SU-DHL-6 (cell line): ENCODE data around the gene XRCC4.

Experiments
- H2AFZ ChIP-seq: fragments of 200-600 bp; sonication (generic); 2 replicates; pipeline ENCODE4 v1.6.1; 2014; ENCODE audit warnings: low read depth, mild to moderate bottlenecking, moderate library complexity, mixed read lengths, antibody characterized with exemption, low read length; ENCODE audit not compliant: severe bottlenecking
- H3F3A ChIP-seq: fragments of 200-600 bp; shearing (Covaris generic); 2 replicates; pipeline ENCODE4 v1.6.0; 2016; ENCODE audit warnings: antibody characterized with exemption, mild to moderate bottlenecking; ENCODE audit not compliant: insufficient read depth
- H3K27ac ChIP-seq: fragments of 200-600 bp; sonication (generic); 2 replicates; pipeline ENCODE4 v1.5.1; 2016; ENCODE audit warnings: low read depth, mild to moderate bottlenecking, low read length, moderate library complexity, mixed read lengths
- H3K27me3 ChIP-seq: fragments of 200-600 bp; sonication (generic), shearing (Covaris generic); 2 replicates; pipeline ENCODE4 v1.6.0; 2014; ENCODE audit warnings: mild to moderate bottlenecking, low read length
- H3K36me3 ChIP-seq: fragments of 200-600 bp; sonication (generic); 2 replicates; pipeline ENCODE4 v1.6.1; 2014; ENCODE audit warnings: mild to moderate bottlenecking, low read length, mixed read lengths
- H3K4me2 ChIP-seq: fragments of 300-600, 200-600 bp; shearing (Covaris generic), sonication (generic); 2 replicates; pipeline ENCODE4 v1.6.0; 2014; ENCODE audit warnings: low read length, low read depth, mild to moderate bottlenecking; ENCODE audit not compliant: poor library complexity, severe bottlenecking
- H3K4me3 ChIP-seq: fragments of 200-600 bp; sonication (generic); 2 replicates; pipeline ENCODE4 v1.5.1; 2014; ENCODE audit warnings: antibody characterized with exemption, low read length, mild to moderate bottlenecking, mixed read lengths; ENCODE audit not compliant: insufficient read depth, poor library complexity, severe bottlenecking
- H3K79me2 ChIP-seq: fragments of 200-600 bp; sonication (generic); 2 replicates; pipeline ENCODE4 v1.6.1; 2014; ENCODE audit warnings: mild to moderate bottlenecking, low read length, moderate library complexity; ENCODE audit not compliant: insufficient read depth
- H3K9ac ChIP-seq: fragments of 200-600 bp; sonication (generic); 2 replicates; pipeline ENCODE4 v1.7.0; 2014; ENCODE audit warnings: mild to moderate bottlenecking, low read length
- H3K9me2 ChIP-seq: fragments of 200-600 bp; sonication (generic); replicated peaks from 2 replicates; pipeline ENCODE4 v1.6.1; 2014; ENCODE audit warnings: low read length; ENCODE audit not compliant: insufficient read depth
- H3K9me3 ChIP-seq: fragments of 200-600 bp; sonication (generic); 2 replicates; pipeline ENCODE4 v1.6.1; 2014; ENCODE audit warnings: low read length, mixed read lengths; ENCODE audit not compliant: insufficient read depth
- H4K20me1 ChIP-seq: fragments of 200-600 bp; sonication (generic); 2 replicates; pipeline ENCODE4 v1.6.1; 2014; ENCODE audit warnings: low read depth, mild to moderate bottlenecking, antibody characterized with exemption, low read length, moderate library complexity, mixed read lengths
- CTCF ChIP-seq: fragments of 200-600 bp; sonication (generic); IDR thresholded peaks from one replicate; pipeline ENCODE4 v1.5.1; 2017; ENCODE audit warnings: antibody characterized with exemption, mild to moderate bottlenecking, low read length, moderate library complexity; ENCODE audit not compliant: insufficient read depth, poor library complexity, severe bottlenecking
- EZH2phosphoT487 ChIP-seq: fragments of 200-600 bp; sonication (generic), shearing (Covaris generic); conservative IDR thresholded peaks from 2 replicates; pipeline ENCODE4 v1.6.1; 2018; ENCODE audit warnings: mild to moderate bottlenecking, antibody characterized with exemption, low read length, moderate library complexity, mixed read lengths

XRCC4 gene

GRCh38 chr5:83169571-83170337 lies 92.4 kb downstream of the XRCC4 start:
- no peaks in the 10 kb centered on the region for H3K9me3 ChIP-seq
- H3F3A ChIP-seq: no peaks in the 10 kb centered on the region
- no peaks in the 10 kb centered on the region for H3K9me2 ChIP-seq
- H3K79me2 ChIP-seq: no peaks in the 10 kb centered on the region
- H3K9ac ChIP-seq: no peak overlapping the region
- H3K4me3 ChIP-seq: no peak overlapping the region
- no peaks in the 10 kb centered on the region for H3K27me3 ChIP-seq
- H2AFZ ChIP-seq: no peak overlapping the region
- no peak for TF ChIP-seq EZH2phosphoT487
- TF ChIP-seq CTCF: no peak
- H4K20me1 ChIP-seq: no peaks in the 10 kb centered on the region
- no peak overlapping the region for H3K4me2 ChIP-seq
- no peaks in the 10 kb centered on the region for H3K36me3 ChIP-seq
- H3K27ac ChIP-seq: no peak overlapping the region

GRCh38 chr5:83172011-83172410 lies 94.7 kb downstream of the XRCC4 start:
- Histone ChIP-seq H3K27me3 (no peaks in the 10 kb centered on the region), H3K36me3 (no peaks in the 10 kb centered on the region), H3K9me3 (no peaks in the 10 kb centered on the region), H4K20me1 (no peaks in the 10 kb centered on the region), H2AFZ (no peak overlapping the region), H3K27ac (no peak overlapping the region), H3K79me2 (no peaks in the 10 kb centered on the region), H3K9me2 (no peaks in the 10 kb centered on the region), H3K9ac (no peak overlapping the region), H3K4me3 (no peak overlapping the region), H3K4me2 (no peak overlapping the region), H3F3A (no peaks in the 10 kb centered on the region)
- TF ChIP-seq EZH2phosphoT487 (no peak), CTCF (no peak)

DNA sequence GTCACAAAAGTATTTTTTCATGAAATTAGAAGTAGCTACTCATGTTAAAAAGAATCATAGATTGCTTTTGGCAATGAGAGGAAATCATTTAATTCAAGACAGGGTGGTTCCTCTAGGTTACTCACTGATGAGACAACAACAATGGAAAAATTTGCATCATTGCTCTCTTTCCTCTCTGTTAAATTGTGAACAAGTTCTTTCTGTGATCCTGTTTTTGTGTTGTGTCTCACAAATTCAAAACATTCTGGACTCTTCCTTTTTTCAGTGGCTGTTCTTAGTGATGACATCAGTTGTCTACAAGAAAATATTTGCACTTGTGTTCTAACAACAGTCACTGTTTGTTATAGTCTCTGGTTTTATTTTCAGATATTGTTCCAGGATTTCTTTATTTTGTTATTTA lies 95.3 kb downstream of the XRCC4 start:
- Histone ChIP-seq H4K20me1 (no peaks in the 10 kb centered on the region), H3K4me3 (no peak overlapping the region), H3F3A (no peaks in the 10 kb centered on the region), H3K79me2 (no peaks in the 10 kb centered on the region), H3K9ac (no peak overlapping the region), H3K4me2 (no peak overlapping the region), H3K36me3 (no peaks in the 10 kb centered on the region), H3K9me2 (no peaks in the 10 kb centered on the region), H3K27me3 (no peaks in the 10 kb centered on the region), H3K9me3 (no peaks in the 10 kb centered on the region), H2AFZ (no peak overlapping the region), H3K27ac (no peak overlapping the region)
- TF ChIP-seq CTCF (no peak), EZH2phosphoT487 (no peak)
